K562 (cell line): ENCODE results near the gene MTG2. TPM values are rescaled to one million over a fixed set of nuclear protein-coding genes. Genes with fewer than 3 reads are reported as not detected.

Source experiments
- ASH1L ChIP-seq: fragments of 450-650 bp; IDR thresholded peaks from 2 replicates; pipeline ENCODE4 v1.6.1; 2018; ENCODE audit warnings: borderline replicate concordance, mild to moderate bottlenecking, low read depth; ENCODE audit not compliant: partially characterized antibody
- FOXJ2 ChIP-seq: fragments of 200-800 bp; sonication (Bioruptor generic); IDR thresholded peaks from 2 replicates; pipeline ENCODE4 v1.6.1; 2016; ENCODE audit warnings: missing genetic modification characterization, missing compliant biosample characterization
- GATAD2B ChIP-seq: fragments of 450-650 bp; IDR thresholded peaks from 2 replicates; pipeline ENCODE4 v1.6.1; 2017; ENCODE audit warnings: mild to moderate bottlenecking, borderline replicate concordance
- KAT8 ChIP-seq: fragments of 450-650 bp; IDR thresholded peaks from 2 replicates; pipeline ENCODE4 v1.6.1; 2016; ENCODE audit warnings: low read depth, mild to moderate bottlenecking
- SMC3 ChIP-seq: conservative IDR thresholded peaks from 2 replicates; pipeline ENCODE4 v1.6.1; 2011; ENCODE audit warnings: low read depth, low read length, improper control_type of control experiment; ENCODE audit not compliant: insufficient read depth
- TBL1XR1 ChIP-seq, 2 experiments: IDR thresholded peaks; 2 replicates each; pipeline ENCODE4 v1.6.1; 2012; ENCODE audit warnings: improper control_type of control experiment in 2 of 2, low read length in 2 of 2, mild to moderate bottlenecking in 1 of 2
- ZFP30 ChIP-seq: fragments of 250-450 bp; sonication (Bioruptor Pico); IDR thresholded peaks from 2 replicates; pipeline ENCODE4 v1.8.0; 2022; ENCODE audit warnings: moderate library complexity, mild to moderate bottlenecking, inconsistent platforms, borderline replicate concordance
- ZNF282 ChIP-seq: sonication (generic); formaldehyde crosslinking; IDR thresholded peaks from 2 replicates; pipeline ENCODE4 v1.8.1; 2023; ENCODE audit warnings: missing genetic modification reagents
- ZNF77 ChIP-seq: fragments of 250-450 bp; sonication (Bioruptor Pico); IDR thresholded peaks from 2 replicates; pipeline ENCODE4 v1.5.0; 2020
- polyA plus RNA-seq, 8 experiments: library from polyadenylated mRNA; depleted of rRNA in 4 of 8; stranded (reverse) in 5 of 8; unstranded in 3 of 8; fragments of >200 nt; fragmentation: Nextera tagmentation in 2 of 8; fragmentation: Illumina TruSeq in 1 of 8; extraction: Ambion mirVana in 2 of 8; extraction: Trizol in 1 of 8; gene quantifications; 2 replicates each; pipeline versions ENCODE4 v1.2.1 to v1.2.3, GENCODE V29; 2011 to 2014; ENCODE audit warnings: inconsistent platforms in 1 of 8, missing spikeins in 1 of 8
- total RNA-seq, 7 experiments: library from RNA; depleted of rRNA in 6 of 7; stranded (reverse); fragments of >200 nt in 6 of 7; fragmentation: Illumina TruSeq in 2 of 7; extraction: Trizol in 2 of 7; gene quantifications; 2 replicates each; pipeline versions ENCODE4 v1.2.1 to v1.2.3, GENCODE V29; 2011 to 2021; ENCODE audit warnings: low replicate concordance in 1 of 7
- TF ChIP-seq, protein P1 (sequence below), 3 experiments: IDR thresholded peaks in 2 of 3; conservative IDR thresholded peaks in 1 of 3; 2 replicates each; pipeline ENCODE4 v1.5.1; 2011 to 2012; ENCODE audit warnings: low read length in 3 of 3, mild to moderate bottlenecking in 3 of 3, control low read depth in 2 of 3, improper control_type of control experiment in 1 of 3, inconsistent platforms in 1 of 3, low read depth in 1 of 3, mixed read lengths in 1 of 3, moderate library complexity in 1 of 3; ENCODE audit not compliant: insufficient read depth in 2 of 3
- TF ChIP-seq, protein P2 (sequence below): fragments of 250-450 bp; sonication (Bioruptor Pico); IDR thresholded peaks from 2 replicates; pipeline ENCODE4 v1.8.0; 2021; ENCODE audit warnings: mild to moderate bottlenecking, moderate library complexity
- TF ChIP-seq, protein P3 (sequence below): fragments of 150-350 bp; IDR thresholded peaks from 2 replicates; pipeline ENCODE4 v1.6.1; 2014; ENCODE audit warnings: low read depth, mild to moderate bottlenecking, low read length, borderline replicate concordance
- TF ChIP-seq, protein P4 (sequence below): conservative IDR thresholded peaks from 2 replicates; pipeline ENCODE4 v1.6.1; 2011; ENCODE audit warnings: low read depth, mild to moderate bottlenecking, low read length; ENCODE audit not compliant: control insufficient read depth
- TF ChIP-seq, protein P5 (sequence below): sonication (generic); formaldehyde crosslinking; IDR thresholded peaks from 2 replicates; pipeline ENCODE4 v1.8.0; 2022; ENCODE audit warnings: missing genetic modification reagents, mild to moderate bottlenecking, moderate library complexity, borderline replicate concordance

Gene MTG2
- total and polyA plus RNA-seq, 9 of the 15 experiments (the other 6 are each of a cell fraction or from before 2014, with no cell fraction given), result 8.7 to 67.5 (median 44.5) TPM

DNA sequence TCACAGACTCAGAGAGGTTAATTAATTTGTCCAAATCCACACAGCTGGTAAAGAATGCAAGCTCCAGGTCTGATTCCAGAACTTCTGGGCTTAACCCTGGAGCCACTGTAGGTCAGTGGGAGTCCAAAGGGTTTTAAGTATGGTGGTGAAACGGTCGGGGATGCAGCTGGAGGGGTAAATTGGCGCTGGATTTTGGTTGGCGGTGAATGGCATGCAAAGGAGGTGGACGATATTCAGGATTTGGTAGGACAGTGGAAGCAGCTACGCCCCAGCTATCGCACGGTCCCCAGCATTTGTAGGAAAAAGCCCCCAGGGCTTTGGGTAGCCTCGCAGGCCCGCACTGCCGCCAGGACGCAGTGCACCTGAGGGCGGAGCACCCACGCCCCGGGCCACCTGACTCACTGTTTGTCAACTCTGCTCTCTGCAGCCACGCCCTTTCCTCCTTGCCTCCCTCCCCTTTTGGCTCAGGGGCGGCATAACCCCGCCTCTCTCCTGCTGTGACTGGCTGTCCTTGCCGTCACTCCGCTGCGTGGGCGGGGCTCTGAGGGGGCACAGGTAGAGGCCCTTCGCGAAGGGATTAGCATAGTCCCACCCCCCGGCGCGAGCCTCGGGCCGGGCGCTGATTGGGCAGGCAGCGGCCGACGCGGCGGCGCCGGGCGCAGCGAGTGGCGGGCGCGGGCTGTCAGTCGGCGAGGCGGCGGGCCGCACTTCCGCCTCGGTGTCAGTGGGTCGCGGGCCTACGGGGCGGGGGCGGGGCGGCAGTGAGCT is 55.2 kb downstream of the MTG2 start, which contains the start of gene OSBPL2 (continued):
- TF ChIP-seq, protein P1, sequence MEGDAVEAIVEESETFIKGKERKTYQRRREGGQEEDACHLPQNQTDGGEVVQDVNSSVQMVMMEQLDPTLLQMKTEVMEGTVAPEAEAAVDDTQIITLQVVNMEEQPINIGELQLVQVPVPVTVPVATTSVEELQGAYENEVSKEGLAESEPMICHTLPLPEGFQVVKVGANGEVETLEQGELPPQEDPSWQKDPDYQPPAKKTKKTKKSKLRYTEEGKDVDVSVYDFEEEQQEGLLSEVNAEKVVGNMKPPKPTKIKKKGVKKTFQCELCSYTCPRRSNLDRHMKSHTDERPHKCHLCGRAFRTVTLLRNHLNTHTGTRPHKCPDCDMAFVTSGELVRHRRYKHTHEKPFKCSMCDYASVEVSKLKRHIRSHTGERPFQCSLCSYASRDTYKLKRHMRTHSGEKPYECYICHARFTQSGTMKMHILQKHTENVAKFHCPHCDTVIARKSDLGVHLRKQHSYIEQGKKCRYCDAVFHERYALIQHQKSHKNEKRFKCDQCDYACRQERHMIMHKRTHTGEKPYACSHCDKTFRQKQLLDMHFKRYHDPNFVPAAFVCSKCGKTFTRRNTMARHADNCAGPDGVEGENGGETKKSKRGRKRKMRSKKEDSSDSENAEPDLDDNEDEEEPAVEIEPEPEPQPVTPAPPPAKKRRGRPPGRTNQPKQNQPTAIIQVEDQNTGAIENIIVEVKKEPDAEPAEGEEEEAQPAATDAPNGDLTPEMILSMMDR (IDR thresholded peaks at IDR 0.05 in 2 of 3, conservative IDR thresholded peaks at IDR 0.05 in 1 of 3; ENCODE audit: insufficient read depth in 2 of 3, low read depth in 1 of 3, low read length in 3 of 3), result no peak
- TF ChIP-seq, protein P2, sequence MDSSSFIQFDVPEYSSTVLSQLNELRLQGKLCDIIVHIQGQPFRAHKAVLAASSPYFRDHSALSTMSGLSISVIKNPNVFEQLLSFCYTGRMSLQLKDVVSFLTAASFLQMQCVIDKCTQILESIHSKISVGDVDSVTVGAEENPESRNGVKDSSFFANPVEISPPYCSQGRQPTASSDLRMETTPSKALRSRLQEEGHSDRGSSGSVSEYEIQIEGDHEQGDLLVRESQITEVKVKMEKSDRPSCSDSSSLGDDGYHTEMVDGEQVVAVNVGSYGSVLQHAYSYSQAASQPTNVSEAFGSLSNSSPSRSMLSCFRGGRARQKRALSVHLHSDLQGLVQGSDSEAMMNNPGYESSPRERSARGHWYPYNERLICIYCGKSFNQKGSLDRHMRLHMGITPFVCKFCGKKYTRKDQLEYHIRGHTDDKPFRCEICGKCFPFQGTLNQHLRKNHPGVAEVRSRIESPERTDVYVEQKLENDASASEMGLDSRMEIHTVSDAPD, result no peak
- TF ChIP-seq, protein P3, sequence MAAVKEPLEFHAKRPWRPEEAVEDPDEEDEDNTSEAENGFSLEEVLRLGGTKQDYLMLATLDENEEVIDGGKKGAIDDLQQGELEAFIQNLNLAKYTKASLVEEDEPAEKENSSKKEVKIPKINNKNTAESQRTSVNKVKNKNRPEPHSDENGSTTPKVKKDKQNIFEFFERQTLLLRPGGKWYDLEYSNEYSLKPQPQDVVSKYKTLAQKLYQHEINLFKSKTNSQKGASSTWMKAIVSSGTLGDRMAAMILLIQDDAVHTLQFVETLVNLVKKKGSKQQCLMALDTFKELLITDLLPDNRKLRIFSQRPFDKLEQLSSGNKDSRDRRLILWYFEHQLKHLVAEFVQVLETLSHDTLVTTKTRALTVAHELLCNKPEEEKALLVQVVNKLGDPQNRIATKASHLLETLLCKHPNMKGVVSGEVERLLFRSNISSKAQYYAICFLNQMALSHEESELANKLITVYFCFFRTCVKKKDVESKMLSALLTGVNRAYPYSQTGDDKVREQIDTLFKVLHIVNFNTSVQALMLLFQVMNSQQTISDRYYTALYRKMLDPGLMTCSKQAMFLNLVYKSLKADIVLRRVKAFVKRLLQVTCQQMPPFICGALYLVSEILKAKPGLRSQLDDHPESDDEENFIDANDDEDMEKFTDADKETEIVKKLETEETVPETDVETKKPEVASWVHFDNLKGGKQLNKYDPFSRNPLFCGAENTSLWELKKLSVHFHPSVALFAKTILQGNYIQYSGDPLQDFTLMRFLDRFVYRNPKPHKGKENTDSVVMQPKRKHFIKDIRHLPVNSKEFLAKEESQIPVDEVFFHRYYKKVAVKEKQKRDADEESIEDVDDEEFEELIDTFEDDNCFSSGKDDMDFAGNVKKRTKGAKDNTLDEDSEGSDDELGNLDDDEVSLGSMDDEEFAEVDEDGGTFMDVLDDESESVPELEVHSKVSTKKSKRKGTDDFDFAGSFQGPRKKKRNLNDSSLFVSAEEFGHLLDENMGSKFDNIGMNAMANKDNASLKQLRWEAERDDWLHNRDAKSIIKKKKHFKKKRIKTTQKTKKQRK, result peak; percentile 71; the same call in 1 of the 2 replicates
- no peak for TF ChIP-seq GATAD2B
- no peak for TF ChIP-seq ZNF282 (CRISPR knock-in tag)
- TF ChIP-seq, protein P4, sequence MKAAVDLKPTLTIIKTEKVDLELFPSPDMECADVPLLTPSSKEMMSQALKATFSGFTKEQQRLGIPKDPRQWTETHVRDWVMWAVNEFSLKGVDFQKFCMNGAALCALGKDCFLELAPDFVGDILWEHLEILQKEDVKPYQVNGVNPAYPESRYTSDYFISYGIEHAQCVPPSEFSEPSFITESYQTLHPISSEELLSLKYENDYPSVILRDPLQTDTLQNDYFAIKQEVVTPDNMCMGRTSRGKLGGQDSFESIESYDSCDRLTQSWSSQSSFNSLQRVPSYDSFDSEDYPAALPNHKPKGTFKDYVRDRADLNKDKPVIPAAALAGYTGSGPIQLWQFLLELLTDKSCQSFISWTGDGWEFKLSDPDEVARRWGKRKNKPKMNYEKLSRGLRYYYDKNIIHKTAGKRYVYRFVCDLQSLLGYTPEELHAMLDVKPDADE, result no peak
- TF ChIP-seq, protein P5, sequence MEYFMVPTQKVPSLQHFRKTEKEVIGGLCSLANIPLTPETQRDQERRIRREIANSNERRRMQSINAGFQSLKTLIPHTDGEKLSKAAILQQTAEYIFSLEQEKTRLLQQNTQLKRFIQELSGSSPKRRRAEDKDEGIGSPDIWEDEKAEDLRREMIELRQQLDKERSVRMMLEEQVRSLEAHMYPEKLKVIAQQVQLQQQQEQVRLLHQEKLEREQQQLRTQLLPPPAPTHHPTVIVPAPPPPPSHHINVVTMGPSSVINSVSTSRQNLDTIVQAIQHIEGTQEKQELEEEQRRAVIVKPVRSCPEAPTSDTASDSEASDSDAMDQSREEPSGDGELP (CRISPR knock-in tag), result peak; percentile 73; the same call in 1 of the 2 replicates
- TF ChIP-seq FOXJ2 (tag), result no peak
- TF ChIP-seq KAT8, result no peak
- no peak for TF ChIP-seq TBL1XR1 (IDR thresholded peaks at IDR 0.05; ENCODE audit: low read length in 2 of 2)
- TF ChIP-seq ASH1L, result no peak
- no peak for TF ChIP-seq ZFP30 (CRISPR knock-in tag)
- TF ChIP-seq ZNF77, result no peak
- no peak for TF ChIP-seq SMC3
